Effector memory CD4-positive, alpha-beta T cell (primary cell): Measurements from ENCODE around the gene SPNS2.
A peak's percentile ranks its signal among the peaks of the same experiment; 100 is the strongest.
"Not testable (repeated sequence)": the region's sequence is repeated elsewhere in the genome, so short reads cannot be mapped to it uniquely, and the experiment has no call there.

Experiments used
- DNase-seq, 3 donors: peaks; one replicate each; pipeline ENCODE4 v3.0.0-alpha.2; 2020
- H3K27ac ChIP-seq: 2 replicates; pipeline ENCODE4 v1.7.0; 2013; ENCODE audit warnings: mild to moderate bottlenecking, low read length, moderate library complexity; ENCODE audit not compliant: insufficient read depth, poor library complexity, severe bottlenecking
- H3K27me3 ChIP-seq: replicated peaks from 2 replicates; pipeline ENCODE4 v1.7.0; 2013; ENCODE audit warnings: mild to moderate bottlenecking, low read length; ENCODE audit not compliant: insufficient read depth, control insufficient read depth, poor library complexity, severe bottlenecking
- H3K36me3 ChIP-seq: 2 replicates; pipeline ENCODE4 v1.7.0; 2013; ENCODE audit warnings: mild to moderate bottlenecking, low read length, moderate library complexity; ENCODE audit not compliant: control insufficient read depth, insufficient read depth
- H3K4me1 ChIP-seq: 2 replicates; pipeline ENCODE4 v1.7.0; 2013; ENCODE audit warnings: low read length, mild to moderate bottlenecking; ENCODE audit not compliant: control insufficient read depth, insufficient read depth, poor library complexity, severe bottlenecking
- H3K4me3 ChIP-seq: 2 replicates; pipeline ENCODE4 v1.7.0; 2013; ENCODE audit warnings: low read length, low read depth, mild to moderate bottlenecking; ENCODE audit not compliant: insufficient read depth, poor library complexity, severe bottlenecking
- H3K9me3 ChIP-seq: 2 replicates; pipeline ENCODE4 v1.7.0; 2013; ENCODE audit warnings: mild to moderate bottlenecking, low read length, moderate library complexity; ENCODE audit not compliant: control insufficient read depth

SPNS2 gene

GRCh38 chr17:4573115-4573514, 74.4 kb downstream of the SPNS2 start:
- no peaks in the 10 kb centered on the region for H3K27me3 ChIP-seq
- H3K4me1 ChIP-seq: no peaks in the 10 kb centered on the region

GRCh38 chr17:4573669-4574068, 75.0 kb downstream of the SPNS2 start:
- H3K27me3 ChIP-seq: no peaks in the 10 kb centered on the region
- no peak overlapping the region for H3K4me3 ChIP-seq
- H3K9me3 ChIP-seq: no peaks in the 10 kb centered on the region
- no peak overlapping the region for H3K27ac ChIP-seq
- DNase-seq: peak; percentile 22 to 36 (median 30)
- H3K4me1 ChIP-seq: no peaks in the 10 kb centered on the region
- no peaks in the 10 kb centered on the region for H3K36me3 ChIP-seq

More at GRCh38 chr17:4573115-4573514, 74.4 kb downstream of the SPNS2 start:
- no peak for DNase-seq
- Histone ChIP-seq H3K9me3 (no peaks in the 10 kb centered on the region), H3K27ac (no peak overlapping the region), H3K4me3 (no peak overlapping the region), H3K36me3 (no peaks in the 10 kb centered on the region)

GRCh38 chr17:4574448-4575045, 75.9 kb downstream of the SPNS2 start:
- H3K27me3 ChIP-seq: no peaks in the 10 kb centered on the region
- H3K27ac ChIP-seq: no peak overlapping the region
- no peak overlapping the region for H3K4me3 ChIP-seq
- H3K9me3 ChIP-seq: no peaks in the 10 kb centered on the region
- H3K36me3 ChIP-seq: no peaks in the 10 kb centered on the region
- no peak for DNase-seq
- no peaks in the 10 kb centered on the region for H3K4me1 ChIP-seq

GRCh38 chr17:4576161-4576558, 77.5 kb downstream of the SPNS2 start:
- no peaks in the 10 kb centered on the region for H3K9me3 ChIP-seq
- H3K27me3 ChIP-seq: no peaks in the 10 kb centered on the region
- H3K4me3 ChIP-seq: no peak overlapping the region
- no peaks in the 10 kb centered on the region for H3K36me3 ChIP-seq
- no peak for DNase-seq
- no peaks in the 10 kb centered on the region for H3K4me1 ChIP-seq
- H3K27ac ChIP-seq: no peak overlapping the region

GRCh38 chr17:4576729-4577322, 78.1 kb downstream of the SPNS2 start:
- Histone ChIP-seq H3K27ac (no peak overlapping the region), H3K9me3 (no peaks in the 10 kb centered on the region), H3K4me1 (no peaks in the 10 kb centered on the region), H3K4me3 (no peak overlapping the region), H3K27me3 (no peaks in the 10 kb centered on the region), H3K36me3 (no peaks in the 10 kb centered on the region)
- DNase-seq: no peak

GRCh38 chr17:4577386-4577993, 78.8 kb downstream of the SPNS2 start:
- no peaks in the 10 kb centered on the region for H3K9me3 ChIP-seq
- H3K36me3 ChIP-seq: no peaks in the 10 kb centered on the region
- no peak overlapping the region for H3K4me3 ChIP-seq
- H3K27me3 ChIP-seq: no peaks in the 10 kb centered on the region
- DNase-seq: no peak
- no peak overlapping the region for H3K27ac ChIP-seq
- no peaks in the 10 kb centered on the region for H3K4me1 ChIP-seq

- not testable (repeated sequence) for H3K27ac ChIP-seq, H3K27me3 ChIP-seq, H3K36me3 ChIP-seq, H3K4me3 ChIP-seq, DNase-seq, H3K9me3 ChIP-seq, H3K4me1 ChIP-seq
Observed at GRCh38 chr17:4578349-4578748, 79.7 kb downstream of the SPNS2 start.

GRCh38 chr17:4579678-4580077, 81.0 kb downstream of the SPNS2 start:
- no peaks in the 10 kb centered on the region for H3K36me3 ChIP-seq
- H3K9me3 ChIP-seq: no peaks in the 10 kb centered on the region
- no peak overlapping the region for H3K27ac ChIP-seq
- DNase-seq: no peak
- H3K4me1 ChIP-seq: peaks cover 5% of the 10 kb centered on the region
- H3K27me3 ChIP-seq: peaks cover 12% of the 10 kb centered on the region
- H3K4me3 ChIP-seq: no peak overlapping the region

- peaks cover 12% of the 10 kb centered on the region for H3K27me3 ChIP-seq
- H3K36me3 ChIP-seq: no peaks in the 10 kb centered on the region
- no peak overlapping the region for H3K27ac ChIP-seq
- H3K9me3 ChIP-seq: no peaks in the 10 kb centered on the region
- peaks cover 5% of the 10 kb centered on the region for H3K4me1 ChIP-seq
- DNase-seq: no peak
- no peak overlapping the region for H3K4me3 ChIP-seq
Observed at GRCh38 chr17:4580291-4580690, 81.6 kb downstream of the SPNS2 start.

- Histone ChIP-seq H3K27ac (no peak overlapping the region), H3K4me1 (peaks cover 5% of the 10 kb centered on the region), H3K4me3 (no peak overlapping the region), H3K36me3 (no peaks in the 10 kb centered on the region), H3K27me3 (peaks cover 12% of the 10 kb centered on the region), H3K9me3 (no peaks in the 10 kb centered on the region)
- DNase-seq: no peak
Observed at GRCh38 chr17:4582101-4582501, 83.4 kb downstream of the SPNS2 start.
